ENCODE data around the gene TTC7B.

Gene TTC7B

GRCh38 chr14:90741682-90741946 is 74.6 kb downstream of the TTC7B start:
- no peak for DNase-seq (ENCODE audit: low read depth in 2 of 2)

GRCh38 chr14:90740946-90741681 is 75.1 kb downstream of the TTC7B start:
- no peak for DNase-seq (ENCODE audit: low read depth in 2 of 2)

GRCh38 chr14:90740081-90740480 is 76.1 kb downstream of the TTC7B start:
- no peak for DNase-seq (ENCODE audit: low read depth in 2 of 2)

- DNase-seq (ENCODE audit: low read depth in 2 of 2): no peak
Measured at GRCh38 chr14:90739318-90740068, 76.7 kb downstream of the TTC7B start.

- DNase-seq (ENCODE audit: low read depth in 2 of 2): no peak
Measured at GRCh38 chr14:90733139-90733808, 83.0 kb downstream of the TTC7B start.

- no peak for DNase-seq (ENCODE audit: low read depth in 2 of 2)
Measured at GRCh38 chr14:90732718-90733117, 83.5 kb downstream of the TTC7B start.

- no peak for DNase-seq (ENCODE audit: low read depth in 2 of 2)
Measured at GRCh38 chr14:90732139-90732538, 84.1 kb downstream of the TTC7B start.

GRCh38 chr14:90731487-90731886 is 84.7 kb downstream of the TTC7B start:
- no peak for DNase-seq (ENCODE audit: low read depth in 2 of 2)

- DNase-seq (ENCODE audit: low read depth in 2 of 2): no peak
Measured at GRCh38 chr14:90730206-90730766, 85.9 kb downstream of the TTC7B start.

GRCh38 chr14:90728951-90729350 is 87.3 kb downstream of the TTC7B start:
- no peak for DNase-seq (ENCODE audit: low read depth in 2 of 2)

GRCh38 chr14:90727082-90727481 is 89.1 kb downstream of the TTC7B start:
- DNase-seq (ENCODE audit: low read depth in 2 of 2): no peak

GRCh38 chr14:90726656-90727055 is 89.6 kb downstream of the TTC7B start:
- DNase-seq (ENCODE audit: low read depth in 2 of 2): no peak

- no peak for DNase-seq (ENCODE audit: low read depth in 2 of 2)
Measured at GRCh38 chr14:90724866-90725265, 91.4 kb downstream of the TTC7B start.

GRCh38 chr14:90722590-90722989 is 93.6 kb downstream of the TTC7B start:
- DNase-seq (ENCODE audit: low read depth in 2 of 2): no peak

GRCh38 chr14:90721619-90722305 is 94.5 kb downstream of the TTC7B start:
- no peak for DNase-seq (ENCODE audit: low read depth in 2 of 2)

- no peak for DNase-seq (ENCODE audit: low read depth in 2 of 2)
Measured at GRCh38 chr14:90720832-90721231, 95.4 kb downstream of the TTC7B start.

- DNase-seq (ENCODE audit: low read depth in 2 of 2): no peak
Measured at GRCh38 chr14:90720336-90720735, 95.9 kb downstream of the TTC7B start.

GRCh38 chr14:90717916-90718315 is 98.3 kb downstream of the TTC7B start:
- no peak for DNase-seq (ENCODE audit: low read depth in 2 of 2)

- no peak for DNase-seq (ENCODE audit: low read depth in 2 of 2)
Measured at GRCh38 chr14:90715993-90716392, 100.2 kb downstream of the TTC7B start.

GRCh38 chr14:90715495-90715894 is 100.7 kb downstream of the TTC7B start:
- DNase-seq (ENCODE audit: low read depth in 2 of 2): no peak

- no peak for DNase-seq (ENCODE audit: low read depth in 2 of 2)
Measured at GRCh38 chr14:90714811-90715210, 101.4 kb downstream of the TTC7B start.

GRCh38 chr14:90704738-90705392 is 111.4 kb downstream of the TTC7B start:
- no peak for DNase-seq (ENCODE audit: low read depth in 2 of 2)
